HG03103 (cell line): ENCODE results near the gene DAAM2.

Experiments
- ATAC-seq: cut with Tn5 transposase; IDR thresholded peaks from one replicate; pipeline ENCODE4 v1.9.1; 2021; ENCODE audit warnings: low read depth; ENCODE audit not compliant: unreplicated experiment

Gene DAAM2

DNA sequence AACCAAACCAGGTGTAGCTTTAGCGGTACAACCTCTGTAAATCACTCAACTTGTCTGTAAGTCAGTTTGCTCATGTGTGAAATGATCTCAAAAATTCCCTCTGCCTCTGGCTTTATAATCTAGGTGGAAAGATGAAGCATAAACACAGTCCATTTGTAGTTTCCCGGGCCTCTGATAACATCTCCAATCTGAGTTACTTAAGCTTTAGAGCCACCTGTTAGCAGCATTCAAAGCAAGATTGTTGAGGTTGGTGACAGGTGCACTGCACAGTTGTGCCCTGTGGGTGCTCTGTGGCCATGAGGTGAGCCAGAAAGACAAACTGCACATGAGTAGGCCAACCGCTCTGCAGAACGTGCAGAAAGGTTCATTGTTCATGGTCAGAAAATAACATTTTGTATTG, 88.4 kb downstream of the DAAM2 start:
- ATAC-seq: no peak

DNA sequence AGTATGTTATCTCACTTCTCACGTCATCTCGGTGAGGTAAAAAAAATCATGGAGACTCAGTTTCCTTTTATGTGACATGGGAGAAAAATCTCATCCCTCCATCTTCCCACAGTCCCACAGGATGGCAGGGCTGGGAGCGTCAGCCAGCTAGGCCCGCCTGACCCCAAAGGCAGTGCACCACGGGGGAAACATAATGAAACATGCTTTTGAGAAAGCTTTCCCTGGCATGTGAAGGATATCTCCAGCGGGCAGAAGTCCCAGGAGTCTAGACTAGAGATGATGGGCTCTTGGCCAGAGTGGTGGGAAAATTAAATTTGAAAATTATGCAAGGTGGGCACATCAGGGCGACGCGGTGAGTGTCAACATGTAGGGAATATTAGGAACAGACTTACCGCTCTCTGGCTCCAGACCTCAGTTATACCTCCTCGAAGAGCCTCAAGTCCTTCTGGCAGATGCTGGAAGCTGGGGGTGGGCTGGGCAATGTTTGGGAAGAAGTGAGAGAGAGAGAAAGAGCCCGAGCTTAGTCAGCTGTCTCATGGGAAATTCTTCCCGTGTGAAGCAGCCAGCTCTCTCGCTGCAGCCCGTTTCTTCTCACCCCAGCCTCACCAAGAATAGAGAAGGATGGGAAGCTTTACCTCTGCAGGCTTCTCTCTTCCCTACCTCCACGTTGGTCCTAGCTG, 89.8 kb downstream of the DAAM2 start:
- no peak for ATAC-seq

- ATAC-seq: no peak
Observed at GRCh38 chr6:39882531-39882899, 90.3 kb downstream of the DAAM2 start.

DNA sequence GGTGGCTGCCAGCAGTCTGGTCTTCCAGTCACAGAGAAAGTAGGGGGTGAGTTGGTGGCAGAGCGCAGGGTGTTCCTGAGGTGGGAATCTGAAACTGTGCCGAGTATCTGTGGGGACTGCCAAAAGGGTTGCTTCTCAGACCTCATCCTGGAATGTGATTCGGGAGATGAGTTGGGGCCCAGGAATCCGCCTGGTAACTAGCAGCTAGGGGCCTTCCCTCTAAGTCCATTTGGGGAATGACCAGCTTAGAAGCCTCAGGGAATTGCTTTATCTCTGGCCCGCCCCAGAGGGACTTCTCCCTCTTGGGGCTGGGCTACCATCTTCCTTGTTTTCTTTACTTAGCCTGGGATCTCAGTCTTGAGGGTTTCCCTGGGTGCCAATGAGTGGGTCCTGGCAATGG, 92.5 kb downstream of the DAAM2 start:
- ATAC-seq: no peak

GRCh38 chr6:39885691-39886090, 93.5 kb downstream of the DAAM2 start:
- no peak for ATAC-seq

DNA sequence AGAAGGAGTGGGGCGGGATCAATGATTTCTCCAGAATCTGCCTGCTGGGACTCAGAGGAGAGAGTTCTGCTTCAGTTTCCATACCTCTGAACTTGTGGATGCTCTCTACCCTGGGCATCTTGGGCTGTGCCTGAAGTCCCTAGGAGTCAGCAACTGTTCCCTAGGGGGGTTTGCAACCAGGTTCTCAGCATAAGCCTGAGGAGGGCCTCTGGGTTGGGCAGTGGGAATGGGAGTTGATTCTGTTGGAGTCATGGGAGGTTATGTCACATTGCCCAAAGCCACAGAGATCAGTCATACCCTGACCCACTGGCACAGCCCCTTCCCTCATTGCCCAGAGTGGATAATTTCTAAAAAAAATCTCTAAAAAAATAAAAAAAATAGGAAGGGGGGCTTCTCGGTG, 94.7 kb downstream of the DAAM2 start:
- no peak for ATAC-seq

DNA sequence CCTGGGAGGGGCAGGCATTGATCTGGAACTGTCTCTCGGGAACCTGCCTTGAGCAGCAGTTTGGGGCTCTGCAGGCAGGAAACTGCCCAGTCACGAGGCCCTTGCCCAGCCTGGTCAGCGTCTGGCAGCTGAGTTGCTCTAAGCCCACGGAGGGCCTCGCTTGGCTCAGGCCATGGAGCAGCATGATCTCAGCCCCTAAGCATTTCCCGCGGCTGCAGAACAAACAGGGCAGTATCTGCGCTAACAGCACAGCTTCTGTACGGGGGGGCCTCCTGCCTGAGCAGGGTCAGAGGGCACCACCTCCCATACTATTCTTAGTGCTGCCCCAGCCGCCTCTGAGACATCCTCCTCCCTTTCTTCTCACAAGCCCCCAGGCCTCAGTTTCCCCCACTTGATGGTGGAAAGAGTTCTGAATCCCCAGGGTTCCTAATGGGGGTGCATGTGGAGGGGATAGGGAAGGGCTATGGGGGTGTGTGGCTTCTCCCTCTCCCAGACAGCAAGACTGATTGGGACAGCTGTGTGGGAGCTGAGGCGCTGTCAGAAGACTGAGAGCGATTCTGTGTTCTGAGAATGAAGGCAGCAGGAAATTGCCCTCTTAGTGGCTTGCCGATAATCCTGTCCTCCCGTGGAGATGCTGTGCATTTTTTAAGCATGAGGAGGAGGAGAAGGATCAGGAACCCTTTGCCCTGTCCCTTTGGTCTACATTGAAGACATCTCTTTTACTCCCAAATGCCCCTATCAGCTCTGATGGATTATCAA, 95.7 kb downstream of the DAAM2 start:
- no peak for ATAC-seq

DNA sequence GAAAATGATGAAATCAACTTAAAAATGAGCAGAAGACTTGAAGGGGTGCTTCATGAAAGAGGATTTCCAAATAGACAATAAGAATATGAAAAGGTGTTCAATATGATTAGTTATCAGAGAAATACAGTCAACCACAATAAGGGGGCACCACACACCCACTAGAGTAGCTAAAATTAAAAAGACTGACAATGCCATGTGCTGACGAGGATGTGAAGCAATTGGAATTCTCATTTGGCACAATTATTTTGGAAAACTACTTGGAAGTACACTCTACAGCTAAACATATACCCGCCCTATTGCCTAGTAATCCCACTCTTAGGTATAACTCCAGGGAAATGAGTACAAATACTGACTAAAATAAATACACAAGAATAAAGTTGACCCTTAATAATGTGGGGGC, 97.1 kb downstream of the DAAM2 start:
- ATAC-seq: no peak

DNA sequence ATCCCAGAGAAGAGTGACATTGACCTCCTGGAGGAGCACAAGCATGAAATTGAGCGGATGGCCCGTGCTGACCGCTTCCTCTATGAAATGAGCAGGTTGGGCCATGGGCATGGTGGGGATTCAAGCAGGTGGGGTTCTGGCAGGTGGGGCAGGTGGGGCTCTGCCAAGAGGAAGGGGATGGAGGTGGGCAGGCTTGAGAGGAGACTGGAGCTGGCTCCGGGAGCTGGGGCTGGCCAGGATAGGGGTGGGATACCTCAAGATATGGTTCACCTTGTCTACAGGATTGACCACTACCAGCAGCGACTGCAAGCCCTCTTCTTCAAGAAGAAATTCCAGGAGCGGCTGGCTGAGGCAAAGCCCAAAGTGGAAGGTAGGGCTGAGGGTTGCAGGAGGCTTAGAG, 99.2 kb downstream of the DAAM2 start:
- no peak for ATAC-seq

DNA sequence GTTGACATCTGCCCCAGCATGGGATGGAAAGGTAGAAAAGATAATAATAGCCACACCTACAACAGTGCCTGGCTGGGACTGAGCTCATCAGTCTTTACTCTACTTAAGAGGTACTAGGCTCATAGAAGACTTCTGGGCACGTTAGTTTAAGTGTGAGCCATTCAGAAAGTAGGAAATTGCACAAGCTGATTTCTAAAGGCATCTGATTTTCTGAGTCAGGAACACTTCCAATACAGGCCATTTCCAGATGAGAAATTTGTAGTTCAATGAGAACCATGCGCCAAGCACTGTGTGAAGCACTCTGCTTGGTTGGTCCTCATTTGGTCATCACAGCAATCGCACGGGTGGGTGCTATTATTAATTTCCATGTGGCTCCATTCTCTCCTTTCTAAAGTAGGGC, 99.8 kb downstream of the DAAM2 start:
- no peak for ATAC-seq

- ATAC-seq: no peak
Observed at GRCh38 chr6:39892490-39893129, 100.4 kb downstream of the DAAM2 start.

GRCh38 chr6:39893286-39893685, 101.1 kb downstream of the DAAM2 start:
- no peak for ATAC-seq

GRCh38 chr6:39896701-39897100, 104.5 kb downstream of the DAAM2 start:
- ATAC-seq: no peak

- ATAC-seq: no peak
Observed at GRCh38 chr6:39897698-39898097, 105.5 kb downstream of the DAAM2 start.

GRCh38 chr6:39898625-39899024, 106.4 kb downstream of the DAAM2 start:
- no peak for ATAC-seq

DNA sequence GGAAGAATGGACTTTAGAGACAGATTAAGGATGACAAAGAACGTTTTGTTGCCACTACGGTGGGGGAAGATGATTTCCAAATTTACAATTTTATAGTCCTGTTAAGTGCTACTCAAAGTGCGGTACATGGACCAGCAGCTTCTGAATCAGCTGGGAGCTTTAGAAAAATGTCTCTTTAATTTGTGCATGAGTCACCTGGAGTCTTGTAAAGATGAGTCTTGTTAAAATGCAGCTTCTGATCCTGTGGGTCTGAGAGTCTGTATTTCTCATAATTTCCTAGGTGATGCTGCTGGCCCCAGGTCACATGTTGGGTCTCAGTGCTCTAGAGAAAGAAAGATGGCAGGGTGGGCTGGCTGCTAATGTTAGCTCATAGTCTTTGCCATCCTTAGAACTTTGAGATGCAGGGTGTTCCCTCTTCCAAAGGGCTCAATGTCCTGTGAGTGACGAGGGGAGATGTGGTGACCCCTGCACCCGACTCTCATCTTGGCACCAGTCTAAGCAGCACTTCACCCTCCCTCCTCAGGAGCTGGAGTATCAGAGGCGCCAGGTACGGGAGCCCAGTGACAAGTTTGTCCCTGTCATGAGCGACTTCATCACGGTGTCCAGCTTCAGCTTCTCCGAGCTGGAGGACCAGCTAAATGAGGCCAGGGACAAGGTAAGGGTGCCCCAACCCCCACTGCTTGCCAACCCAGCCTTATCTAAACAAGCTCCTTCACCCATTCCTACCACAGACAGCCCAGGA, 107.5 kb downstream of the DAAM2 start:
- no peak for ATAC-seq

GRCh38 chr6:39901116-39901655, 109.0 kb downstream of the DAAM2 start:
- ATAC-seq: no peak

GRCh38 chr6:39901670-39902069, 109.5 kb downstream of the DAAM2 start:
- ATAC-seq: no peak

DNA sequence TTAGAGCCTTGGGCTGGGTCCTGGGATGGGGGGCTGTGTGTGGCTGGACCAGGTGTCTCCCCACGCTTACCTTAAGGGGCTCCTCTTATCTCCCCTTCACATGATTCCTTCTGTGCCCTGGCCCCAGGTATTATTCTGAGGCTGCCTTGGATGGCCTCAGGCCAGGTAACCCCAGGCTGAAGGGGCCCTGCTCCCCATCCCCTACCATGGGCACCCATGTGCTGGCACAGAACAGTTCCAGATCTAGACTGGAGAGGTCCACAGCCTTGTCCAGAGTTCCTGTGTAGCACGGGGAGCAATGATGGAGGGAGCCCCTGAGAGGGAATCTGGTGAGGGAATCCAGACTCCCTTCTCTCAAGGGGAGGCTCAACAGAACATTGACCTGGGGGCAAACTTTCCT, 110.0 kb downstream of the DAAM2 start:
- no peak for ATAC-seq

GRCh38 chr6:39902786-39903465, 110.8 kb downstream of the DAAM2 start:
- ATAC-seq: no peak
